Liver (tissue), 9 donors: ENCODE data around the gene FAM227B. TPM values are rescaled to one million over a fixed set of nuclear protein-coding genes. Genes with fewer than 3 reads are reported as not detected.

Source experiments
- DNase-seq: peaks from one replicate; pipeline ENCODE4 v3.0.0-alpha.2; 2017; ENCODE audit warnings: low spot score
- H3K27ac ChIP-seq, 2 donors: one replicate each; pipeline ENCODE4 v1.7.0; 2013; ENCODE audit warnings: inconsistent platforms in 2 of 2, low read length in 2 of 2, control low read depth in 1 of 2, low read depth in 1 of 2, mild to moderate bottlenecking in 1 of 2
- H3K27me3 ChIP-seq, 4 donors: one replicate each; pipeline versions ENCODE4 v1.6.1 to v1.7.0; 2013; ENCODE audit warnings: low read length in 3 of 4, inconsistent platforms in 1 of 4, mild to moderate bottlenecking in 1 of 4, moderate library complexity in 1 of 4; ENCODE audit not compliant: control insufficient read depth in 4 of 4, insufficient read depth in 4 of 4
- H3K36me3 ChIP-seq, 4 donors: one replicate each; pipeline versions ENCODE4 v1.6.1 to v1.7.0; 2013; ENCODE audit warnings: low read length in 3 of 4, mild to moderate bottlenecking in 3 of 4, low read depth in 1 of 4, moderate library complexity in 1 of 4; ENCODE audit not compliant: control insufficient read depth in 4 of 4, insufficient read depth in 3 of 4
- H3K4me1 ChIP-seq, 4 donors: one replicate each; pipeline versions ENCODE4 v1.6.1 to v1.7.0; 2013; ENCODE audit warnings: low read length in 3 of 4, mild to moderate bottlenecking in 3 of 4, moderate library complexity in 1 of 4; ENCODE audit not compliant: control insufficient read depth in 4 of 4, insufficient read depth in 4 of 4
- H3K4me3 ChIP-seq, 3 donors: one replicate each; pipeline versions ENCODE4 v1.6.1 to v1.7.0; 2013; ENCODE audit warnings: low read length in 3 of 3, control low read depth in 1 of 3, low read depth in 1 of 3, mild to moderate bottlenecking in 1 of 3
- H3K9ac ChIP-seq, 2 donors: one replicate each; pipeline ENCODE4 v1.7.0; 2013; ENCODE audit warnings: low read length in 2 of 2, mild to moderate bottlenecking in 2 of 2, moderate library complexity in 2 of 2, control low read depth in 1 of 2, low read depth in 1 of 2
- H3K9me3 ChIP-seq, 4 donors: one replicate each; pipeline versions ENCODE4 v1.6.1 to v1.7.0; 2013; ENCODE audit warnings: low read length in 3 of 4; ENCODE audit not compliant: control insufficient read depth in 4 of 4
- EGR1 ChIP-seq, 2 donors: IDR thresholded peaks; 2 replicates each; pipeline ENCODE4 v1.6.1; 2016 to 2018; ENCODE audit warnings: antibody characterized with exemption in 2 of 2, low read depth in 2 of 2
- FOXA1 ChIP-seq: IDR thresholded peaks from 2 replicates; pipeline ENCODE4 v1.6.1; 2016; ENCODE audit warnings: antibody characterized with exemption
- FOXA2 ChIP-seq: IDR thresholded peaks from 2 replicates; pipeline ENCODE4 v1.6.1; 2016; ENCODE audit warnings: antibody characterized with exemption
- GABPA ChIP-seq, 2 donors: IDR thresholded peaks in 1 of 2; conservative IDR thresholded peaks in 1 of 2; 2 replicates each; pipeline ENCODE4 v1.6.1; 2016; ENCODE audit warnings: antibody characterized with exemption in 2 of 2, mild to moderate bottlenecking in 1 of 2, moderate library complexity in 1 of 2
- HNF4A ChIP-seq, 2 donors: conservative IDR thresholded peaks; 2 replicates each; pipeline ENCODE4 v1.6.1; 2016; ENCODE audit warnings: antibody characterized with exemption in 2 of 2, mild to moderate bottlenecking in 2 of 2
- HNF4G ChIP-seq: IDR thresholded peaks from 2 replicates; pipeline ENCODE4 v1.6.1; 2016; ENCODE audit warnings: antibody characterized with exemption
- JUND ChIP-seq, 2 donors: IDR thresholded peaks; 2 replicates each; pipeline ENCODE4 v1.6.1; 2016; ENCODE audit warnings: antibody characterized with exemption in 2 of 2
- NR2F2 ChIP-seq: IDR thresholded peaks from 2 replicates; pipeline ENCODE4 v1.6.1; 2016; ENCODE audit warnings: antibody characterized with exemption
- RAD21 ChIP-seq, 2 donors: IDR thresholded peaks; 2 replicates each; pipeline ENCODE4 v1.6.1; 2016; ENCODE audit warnings: antibody characterized with exemption in 2 of 2, mild to moderate bottlenecking in 2 of 2
- RXRA ChIP-seq, 2 donors: IDR thresholded peaks; 2 replicates each; pipeline ENCODE4 v1.6.1; 2017 to 2018; ENCODE audit warnings: antibody characterized with exemption in 2 of 2, mild to moderate bottlenecking in 1 of 2
- SP1 ChIP-seq: IDR thresholded peaks from 2 replicates; pipeline ENCODE4 v1.6.1; 2018; ENCODE audit warnings: antibody characterized with exemption, mild to moderate bottlenecking
- TAF1 ChIP-seq: conservative IDR thresholded peaks from 2 replicates; pipeline ENCODE4 v1.6.1; 2016; ENCODE audit warnings: antibody characterized with exemption, mild to moderate bottlenecking
- YY1 ChIP-seq: IDR thresholded peaks from 2 replicates; pipeline ENCODE4 v1.6.1; 2016; ENCODE audit warnings: antibody characterized with exemption, mild to moderate bottlenecking
- polyA plus RNA-seq, 2 donors: library from polyadenylated mRNA; stranded (reverse) in 1 of 2; unstranded in 1 of 2; fragments of 200-250 nt in 1 of 2; fragments of >200 nt in 1 of 2; fragmentation: Nextera tagmentation in 1 of 2; extraction: Ambion mirVana in 1 of 2; gene quantifications; one replicate each; pipeline versions ENCODE4 v1.2.1 to v1.2.3, GENCODE V29; 2013 to 2015
- total RNA-seq, 2 donors: library from RNA; depleted of rRNA; stranded (reverse); fragments of >200 nt; gene quantifications; one replicate each; pipeline ENCODE4 v1.2.3, GENCODE V29; 2014
- TF ChIP-seq, protein P1 (sequence below): IDR thresholded peaks from 2 replicates; pipeline ENCODE4 v1.6.1; 2016; ENCODE audit warnings: antibody characterized with exemption
- TF ChIP-seq, protein P2 (sequence below): IDR thresholded peaks from 2 replicates; pipeline ENCODE4 v1.6.1; 2016; ENCODE audit warnings: antibody characterized with exemption
- TF ChIP-seq, protein P3 (sequence below): IDR thresholded peaks from 2 replicates; pipeline ENCODE4 v1.6.1; 2016; ENCODE audit warnings: antibody characterized with exemption
- TF ChIP-seq, protein P4 (sequence below): IDR thresholded peaks from 2 replicates; pipeline ENCODE4 v1.6.1; 2016; ENCODE audit warnings: antibody characterized with exemption, mild to moderate bottlenecking
- TF ChIP-seq, protein P5 (sequence below): fragments of 150-350 bp; IDR thresholded peaks from 2 replicates; pipeline ENCODE4 v1.5.1; 2017; ENCODE audit warnings: improper control_type of control experiment, low read depth, low read length; ENCODE audit not compliant: missing input control
- donor health status: healthy.
- donor health status: healthy.
- donor health status: healthy.
- donor health status: healthy.
- donor health status: healthy.

The FAM227B gene
- total and polyA plus RNA-seq, 4 donors = 1.3 to 5.1 (median 3.8) TPM

DNA sequence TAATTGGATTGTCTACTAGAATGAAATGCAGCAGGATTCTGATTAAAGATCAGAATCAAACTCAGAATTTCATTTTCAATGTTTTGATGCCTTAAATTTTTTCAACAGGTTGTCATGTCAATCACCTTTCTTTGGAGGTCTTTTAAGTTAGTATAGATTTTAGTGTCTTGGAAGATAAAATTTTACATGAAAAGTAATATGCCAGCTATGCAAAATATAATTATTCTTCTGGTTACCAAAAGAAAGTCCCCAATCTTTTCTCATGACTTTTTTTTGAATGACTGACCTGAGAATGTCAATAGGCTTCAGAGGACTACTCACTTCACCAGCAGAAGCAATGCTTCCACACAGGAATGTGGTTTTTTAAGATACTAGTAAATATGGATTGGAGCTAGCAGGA lies 193.2 kb downstream of the FAM227B start:
- no peak overlapping the region for H3K27ac ChIP-seq
- no peak overlapping the region for H3K4me3 ChIP-seq
- TF ChIP-seq JUND (IDR thresholded peaks at IDR 0.05) (no peak), SP1 (no peak), TAF1 (no peak), HNF4A (conservative IDR thresholded peaks at IDR 0.05) (no peak), NR2F2 (no peak), FOXA2 (no peak), FOXA1 (no peak), GABPA (IDR thresholded peaks at IDR 0.05 in 1 of 2, conservative IDR thresholded peaks at IDR 0.05 in 1 of 2) (no peak), EGR1 (IDR thresholded peaks at IDR 0.05; ENCODE audit: low read depth in 2 of 2) (no peak), YY1 (no peak), HNF4G (no peak), RAD21 (IDR thresholded peaks at IDR 0.05) (no peak), RXRA (IDR thresholded peaks at IDR 0.05) (no peak)
- TF ChIP-seq, protein P1, sequence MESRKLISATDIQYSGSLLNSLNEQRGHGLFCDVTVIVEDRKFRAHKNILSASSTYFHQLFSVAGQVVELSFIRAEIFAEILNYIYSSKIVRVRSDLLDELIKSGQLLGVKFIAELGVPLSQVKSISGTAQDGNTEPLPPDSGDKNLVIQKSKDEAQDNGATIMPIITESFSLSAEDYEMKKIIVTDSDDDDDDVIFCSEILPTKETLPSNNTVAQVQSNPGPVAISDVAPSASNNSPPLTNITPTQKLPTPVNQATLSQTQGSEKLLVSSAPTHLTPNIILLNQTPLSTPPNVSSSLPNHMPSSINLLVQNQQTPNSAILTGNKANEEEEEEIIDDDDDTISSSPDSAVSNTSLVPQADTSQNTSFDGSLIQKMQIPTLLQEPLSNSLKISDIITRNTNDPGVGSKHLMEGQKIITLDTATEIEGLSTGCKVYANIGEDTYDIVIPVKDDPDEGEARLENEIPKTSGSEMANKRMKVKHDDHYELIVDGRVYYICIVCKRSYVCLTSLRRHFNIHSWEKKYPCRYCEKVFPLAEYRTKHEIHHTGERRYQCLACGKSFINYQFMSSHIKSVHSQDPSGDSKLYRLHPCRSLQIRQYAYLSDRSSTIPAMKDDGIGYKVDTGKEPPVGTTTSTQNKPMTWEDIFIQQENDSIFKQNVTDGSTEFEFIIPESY = no peak
- TF ChIP-seq, protein P2, sequence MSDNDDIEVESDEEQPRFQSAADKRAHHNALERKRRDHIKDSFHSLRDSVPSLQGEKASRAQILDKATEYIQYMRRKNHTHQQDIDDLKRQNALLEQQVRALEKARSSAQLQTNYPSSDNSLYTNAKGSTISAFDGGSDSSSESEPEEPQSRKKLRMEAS = no peak
- TF ChIP-seq, protein P3, sequence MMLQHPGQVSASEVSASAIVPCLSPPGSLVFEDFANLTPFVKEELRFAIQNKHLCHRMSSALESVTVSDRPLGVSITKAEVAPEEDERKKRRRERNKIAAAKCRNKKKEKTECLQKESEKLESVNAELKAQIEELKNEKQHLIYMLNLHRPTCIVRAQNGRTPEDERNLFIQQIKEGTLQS = no peak
- TF ChIP-seq, protein P4, sequence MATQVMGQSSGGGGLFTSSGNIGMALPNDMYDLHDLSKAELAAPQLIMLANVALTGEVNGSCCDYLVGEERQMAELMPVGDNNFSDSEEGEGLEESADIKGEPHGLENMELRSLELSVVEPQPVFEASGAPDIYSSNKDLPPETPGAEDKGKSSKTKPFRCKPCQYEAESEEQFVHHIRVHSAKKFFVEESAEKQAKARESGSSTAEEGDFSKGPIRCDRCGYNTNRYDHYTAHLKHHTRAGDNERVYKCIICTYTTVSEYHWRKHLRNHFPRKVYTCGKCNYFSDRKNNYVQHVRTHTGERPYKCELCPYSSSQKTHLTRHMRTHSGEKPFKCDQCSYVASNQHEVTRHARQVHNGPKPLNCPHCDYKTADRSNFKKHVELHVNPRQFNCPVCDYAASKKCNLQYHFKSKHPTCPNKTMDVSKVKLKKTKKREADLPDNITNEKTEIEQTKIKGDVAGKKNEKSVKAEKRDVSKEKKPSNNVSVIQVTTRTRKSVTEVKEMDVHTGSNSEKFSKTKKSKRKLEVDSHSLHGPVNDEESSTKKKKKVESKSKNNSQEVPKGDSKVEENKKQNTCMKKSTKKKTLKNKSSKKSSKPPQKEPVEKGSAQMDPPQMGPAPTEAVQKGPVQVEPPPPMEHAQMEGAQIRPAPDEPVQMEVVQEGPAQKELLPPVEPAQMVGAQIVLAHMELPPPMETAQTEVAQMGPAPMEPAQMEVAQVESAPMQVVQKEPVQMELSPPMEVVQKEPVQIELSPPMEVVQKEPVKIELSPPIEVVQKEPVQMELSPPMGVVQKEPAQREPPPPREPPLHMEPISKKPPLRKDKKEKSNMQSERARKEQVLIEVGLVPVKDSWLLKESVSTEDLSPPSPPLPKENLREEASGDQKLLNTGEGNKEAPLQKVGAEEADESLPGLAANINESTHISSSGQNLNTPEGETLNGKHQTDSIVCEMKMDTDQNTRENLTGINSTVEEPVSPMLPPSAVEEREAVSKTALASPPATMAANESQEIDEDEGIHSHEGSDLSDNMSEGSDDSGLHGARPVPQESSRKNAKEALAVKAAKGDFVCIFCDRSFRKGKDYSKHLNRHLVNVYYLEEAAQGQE = no peak
- TF ChIP-seq, protein P5, sequence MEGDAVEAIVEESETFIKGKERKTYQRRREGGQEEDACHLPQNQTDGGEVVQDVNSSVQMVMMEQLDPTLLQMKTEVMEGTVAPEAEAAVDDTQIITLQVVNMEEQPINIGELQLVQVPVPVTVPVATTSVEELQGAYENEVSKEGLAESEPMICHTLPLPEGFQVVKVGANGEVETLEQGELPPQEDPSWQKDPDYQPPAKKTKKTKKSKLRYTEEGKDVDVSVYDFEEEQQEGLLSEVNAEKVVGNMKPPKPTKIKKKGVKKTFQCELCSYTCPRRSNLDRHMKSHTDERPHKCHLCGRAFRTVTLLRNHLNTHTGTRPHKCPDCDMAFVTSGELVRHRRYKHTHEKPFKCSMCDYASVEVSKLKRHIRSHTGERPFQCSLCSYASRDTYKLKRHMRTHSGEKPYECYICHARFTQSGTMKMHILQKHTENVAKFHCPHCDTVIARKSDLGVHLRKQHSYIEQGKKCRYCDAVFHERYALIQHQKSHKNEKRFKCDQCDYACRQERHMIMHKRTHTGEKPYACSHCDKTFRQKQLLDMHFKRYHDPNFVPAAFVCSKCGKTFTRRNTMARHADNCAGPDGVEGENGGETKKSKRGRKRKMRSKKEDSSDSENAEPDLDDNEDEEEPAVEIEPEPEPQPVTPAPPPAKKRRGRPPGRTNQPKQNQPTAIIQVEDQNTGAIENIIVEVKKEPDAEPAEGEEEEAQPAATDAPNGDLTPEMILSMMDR = no peak
- H3K27me3 ChIP-seq = no peaks in the 10 kb centered on the region
- H3K4me1 ChIP-seq = peaks cover 0 to 10% (median 2%) of the 10 kb centered on the region in 4 donors
- no peaks in the 10 kb centered on the region for H3K36me3 ChIP-seq
- H3K9me3 ChIP-seq = no peaks in the 10 kb centered on the region
- no peak overlapping the region for H3K9ac ChIP-seq
- no peak for DNase-seq
